NCI-H510A (cell line): ENCODE data around the gene TINAG.

Experiments
- DNase-seq: peaks from one replicate; lab custom pipeline; 2025; lab: John Stamatoyannopoulos, UW

The TINAG gene

GRCh38 chr6:54308289-54308985 lies at the start of gene TINAG:
Gene TINAG (plus strand): TSS chr6:54308441. CDS start chr6:54308551, 110 bp downstream.
- DNase-seq, result no peak

- no peak for DNase-seq
These were observed 48.2 kb upstream of the TINAG start for GRCh38 chr6:54260025-54260424.

- no peak for DNase-seq
These were observed 45.7 kb upstream of the TINAG start for GRCh38 chr6:54262499-54262898.

- no peak for DNase-seq
These were observed 45.3 kb upstream of the TINAG start for GRCh38 chr6:54262971-54263370.

GRCh38 chr6:54264581-54265272 lies 43.5 kb upstream of the TINAG start:
- DNase-seq, result no peak

GRCh38 chr6:54266400-54266923 lies 41.8 kb upstream of the TINAG start:
- no peak for DNase-seq

- DNase-seq, result peak; percentile 32
These were observed 40.4 kb upstream of the TINAG start for GRCh38 chr6:54267798-54268197.

- no peak for DNase-seq
These were observed 34.9 kb upstream of the TINAG start for GRCh38 chr6:54273214-54273820.

GRCh38 chr6:54274383-54274782 lies 33.9 kb upstream of the TINAG start:
- no peak for DNase-seq

- no peak for DNase-seq
These were observed 26.1 kb upstream of the TINAG start for GRCh38 chr6:54282186-54282585.

GRCh38 chr6:54284161-54284860 lies 23.9 kb upstream of the TINAG start:
- DNase-seq, result no peak

GRCh38 chr6:54285595-54285994 lies 22.6 kb upstream of the TINAG start:
- no peak for DNase-seq

GRCh38 chr6:54286141-54286540 lies 22.1 kb upstream of the TINAG start:
- no peak for DNase-seq

- DNase-seq, result no peak
These were observed 19.8 kb upstream of the TINAG start for GRCh38 chr6:54288474-54288873.

- no peak for DNase-seq
These were observed 18.8 kb upstream of the TINAG start for GRCh38 chr6:54289426-54289825.

- no peak for DNase-seq
These were observed 17.1 kb upstream of the TINAG start for GRCh38 chr6:54291146-54291545.

GRCh38 chr6:54291738-54292137 lies 16.5 kb upstream of the TINAG start:
- no peak for DNase-seq

GRCh38 chr6:54294965-54295532 lies 13.2 kb upstream of the TINAG start:
- DNase-seq, result no peak

GRCh38 chr6:54299542-54300269 lies 8.5 kb upstream of the TINAG start:
- no peak for DNase-seq

GRCh38 chr6:54301770-54302169 lies 6.5 kb upstream of the TINAG start:
- DNase-seq, result no peak

GRCh38 chr6:54307439-54307910 lies 766 bp upstream of the TINAG start:
- no peak for DNase-seq
